GM19238 (cell line): ENCODE measurements around the gene PRKCB.
A peak's percentile ranks its signal among the peaks of the same experiment; 100 is the strongest.
"Not testable (repeated sequence)": the region's sequence is repeated elsewhere in the genome, so short reads cannot be mapped to it uniquely, and the experiment has no call there.

Experiments used
- DNase-seq: peaks from one replicate; pipeline ENCODE4 v3.0.0; 2011; ENCODE audit warnings: low spot score; ENCODE audit not compliant: insufficient read length

PRKCB gene

DNA sequence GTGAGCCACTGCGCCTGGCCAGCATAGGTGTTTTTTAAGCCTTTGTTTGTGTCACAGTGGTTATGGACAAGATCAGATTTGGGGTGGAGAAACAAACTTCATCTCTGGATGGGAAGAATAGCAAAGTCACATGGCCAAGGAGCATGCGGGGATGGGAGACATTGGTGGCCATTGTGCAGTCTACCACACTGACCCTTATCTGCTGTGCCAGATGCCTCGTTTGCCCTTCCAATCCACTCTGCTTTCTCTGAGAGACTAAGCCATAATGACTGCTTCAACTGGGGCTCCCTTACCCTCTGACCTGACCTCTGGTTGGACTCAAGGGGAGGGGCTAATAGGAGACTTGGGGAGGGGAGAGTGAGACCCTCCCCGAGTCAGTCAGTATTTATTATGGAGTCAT is 166.8 kb downstream of the PRKCB start:
- no peak for DNase-seq

DNA sequence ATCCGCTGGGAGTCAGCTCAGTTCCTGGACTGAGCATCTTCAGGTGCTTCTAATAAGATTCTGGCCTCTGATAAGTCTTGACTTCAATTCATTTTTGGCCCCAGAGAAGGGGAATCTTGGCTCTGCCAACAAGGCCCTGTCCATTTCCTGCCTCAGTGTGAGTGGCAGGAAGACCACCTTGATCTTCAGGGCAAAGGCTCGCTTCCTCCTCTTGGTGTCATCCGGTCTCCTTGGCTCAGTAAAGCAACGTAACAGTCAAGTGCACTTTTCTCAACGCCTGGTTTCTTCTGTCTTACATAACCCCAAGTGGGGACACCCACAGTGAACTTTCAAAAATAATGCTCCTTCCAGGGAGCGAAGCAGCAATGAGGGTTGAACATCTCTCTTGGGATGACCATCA is 169.8 kb downstream of the PRKCB start:
- no peak for DNase-seq

DNA sequence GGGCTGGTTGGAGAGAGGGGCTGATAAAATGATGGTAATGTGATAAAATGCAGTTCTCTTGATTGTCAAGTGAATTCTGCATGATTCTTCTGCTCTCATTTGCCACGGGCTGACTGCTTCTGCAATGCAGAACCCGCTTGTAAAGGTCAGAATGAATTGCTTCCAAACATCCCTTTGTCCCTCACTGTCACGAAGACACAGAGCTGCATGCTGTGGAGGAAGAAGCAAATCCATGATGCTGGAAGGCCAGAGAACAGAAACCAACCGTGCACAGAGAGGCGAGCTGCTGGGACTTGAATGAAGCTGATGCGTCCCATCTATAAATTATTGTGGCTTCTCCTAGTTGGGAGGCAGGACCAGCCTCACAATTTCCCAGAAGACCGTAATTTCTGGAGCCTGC is 171.6 kb downstream of the PRKCB start:
- DNase-seq, result no peak

DNA sequence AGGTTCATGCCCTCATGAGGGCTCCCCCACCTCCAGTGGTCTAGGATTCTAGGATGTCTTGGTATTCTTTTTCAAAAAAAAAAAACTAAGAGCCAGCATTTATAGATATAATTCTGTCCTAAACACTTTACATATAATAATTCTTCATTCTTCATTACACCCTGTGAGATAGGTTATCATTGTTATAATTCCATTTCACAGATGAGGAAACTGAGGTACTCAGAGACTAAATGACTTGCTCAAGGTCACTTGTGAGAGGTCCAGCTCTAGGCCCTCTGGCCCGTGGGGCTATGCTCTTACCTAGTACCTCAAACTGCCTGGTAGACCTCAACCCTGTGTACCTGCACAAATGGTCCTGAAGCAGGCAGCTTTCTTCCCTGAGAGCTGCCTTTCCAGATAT is 172.2 kb downstream of the PRKCB start:
- DNase-seq, result no peak

DNA sequence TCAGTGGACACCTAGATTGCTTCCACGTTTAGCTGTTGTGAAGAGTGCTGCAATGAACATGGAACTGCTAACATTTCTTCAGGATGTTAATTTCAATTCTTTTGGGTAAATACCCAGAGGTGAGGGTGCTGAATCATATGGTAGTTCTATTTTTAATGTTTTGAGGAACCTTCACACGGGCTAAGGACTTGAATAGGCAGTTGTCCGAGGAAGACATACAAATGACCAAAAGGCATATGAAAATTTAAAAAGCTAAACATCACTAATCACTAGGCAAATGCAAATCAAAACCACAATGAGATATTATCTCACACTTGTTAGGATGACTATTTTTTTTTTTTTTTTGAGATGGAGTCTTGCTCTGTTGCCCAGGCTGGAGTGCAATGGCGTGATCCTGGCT is 173.3 kb downstream of the PRKCB start:
- no peak for DNase-seq

DNA sequence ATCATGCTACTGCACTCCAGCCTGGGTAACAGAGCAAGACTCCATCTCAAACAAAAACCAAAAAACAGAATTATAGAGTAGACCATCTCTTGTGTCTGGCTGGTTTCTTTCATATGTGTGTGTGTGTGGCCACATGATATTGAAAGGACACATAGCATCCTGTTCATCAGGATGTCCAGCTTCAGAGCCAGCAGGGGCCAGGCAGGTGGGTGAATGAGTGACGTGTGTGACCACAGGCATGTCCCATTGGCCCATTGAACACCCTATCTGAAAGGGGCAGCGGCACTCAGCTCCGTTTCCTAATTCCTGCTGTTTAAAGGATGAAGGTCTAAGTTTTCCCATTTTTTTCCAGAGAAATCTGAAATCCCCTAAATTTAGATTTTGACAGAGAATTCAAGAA is 174.2 kb downstream of the PRKCB start:
- no peak for DNase-seq

DNA sequence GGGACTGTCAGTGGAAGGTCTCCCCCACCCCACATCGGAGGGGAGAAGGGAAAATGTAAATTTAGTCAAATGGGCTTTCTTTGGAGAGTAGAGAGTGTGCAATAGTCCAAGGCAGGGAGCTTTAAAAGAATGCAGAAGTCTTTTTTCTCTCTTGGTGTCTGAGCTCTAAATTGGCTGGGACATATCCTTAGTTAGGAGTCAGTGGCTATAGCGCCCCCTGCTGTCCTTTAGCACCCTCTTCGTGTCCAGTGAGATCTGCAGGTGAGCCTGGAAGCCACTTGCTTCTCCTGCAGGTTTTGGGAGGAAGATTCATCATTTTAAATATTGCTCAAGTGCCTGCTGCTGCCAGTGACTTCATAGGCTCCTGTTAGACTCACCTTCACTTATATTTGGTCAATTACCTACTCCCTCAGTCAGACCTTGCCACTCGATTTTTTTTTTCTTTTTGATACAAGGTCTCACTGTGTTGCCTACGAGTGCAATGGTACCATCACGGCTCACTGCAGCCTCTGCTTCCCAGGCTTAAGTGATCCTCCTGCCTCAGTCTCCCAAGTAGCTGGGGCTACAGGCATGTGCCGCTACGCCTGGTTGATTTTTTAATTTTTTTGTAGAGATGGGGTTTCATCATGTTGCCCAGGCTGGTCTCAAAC is 174.8 kb downstream of the PRKCB start:
- DNase-seq, result no peak

DNA sequence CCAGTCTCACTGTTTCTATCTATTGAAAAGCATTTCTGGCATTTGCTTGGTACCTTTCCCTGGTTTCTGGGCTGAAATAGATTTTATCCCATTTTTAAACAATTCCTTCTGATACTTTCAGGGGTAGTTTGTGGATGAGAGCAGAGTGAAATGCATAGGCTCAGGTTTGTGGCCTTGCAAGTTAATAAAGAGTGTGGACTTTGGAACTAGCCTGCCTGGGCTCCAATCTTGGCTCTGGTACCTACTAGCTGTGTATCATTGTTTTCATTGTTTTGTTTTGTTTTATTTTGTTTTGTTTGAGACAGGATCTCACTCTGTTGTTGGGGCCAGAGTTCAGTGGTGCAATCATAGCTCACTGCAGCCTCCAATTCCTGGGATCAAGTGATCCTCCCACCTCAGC is 175.5 kb downstream of the PRKCB start:
- no peak for DNase-seq

DNA sequence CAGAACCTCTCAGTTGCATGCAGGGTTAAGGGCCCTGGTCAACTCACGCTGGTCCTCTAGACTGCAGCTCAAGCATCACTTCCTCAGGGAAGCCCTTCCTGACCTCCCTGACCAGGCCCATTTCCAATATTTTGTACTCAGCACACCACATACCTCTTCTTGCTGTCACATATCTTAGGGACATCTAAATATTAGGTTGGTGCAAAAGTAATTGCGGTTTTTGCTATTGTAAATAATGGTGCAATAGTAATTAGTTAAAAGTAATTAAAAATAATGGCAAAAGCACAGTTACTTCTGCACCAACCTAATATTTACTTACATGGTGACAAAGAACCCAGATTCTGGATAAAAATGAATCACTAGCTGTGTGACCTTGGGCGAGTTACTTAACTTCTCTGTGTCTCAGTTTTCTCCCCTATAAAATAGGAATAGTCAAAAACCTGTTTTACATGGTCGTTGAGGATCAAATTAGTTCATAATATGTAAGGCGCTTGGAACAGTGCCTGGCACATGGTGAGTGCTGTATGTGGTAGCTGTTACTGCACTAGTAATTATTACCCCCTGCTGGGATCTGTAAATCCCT is 177.4 kb downstream of the PRKCB start:
- no peak for DNase-seq

DNA sequence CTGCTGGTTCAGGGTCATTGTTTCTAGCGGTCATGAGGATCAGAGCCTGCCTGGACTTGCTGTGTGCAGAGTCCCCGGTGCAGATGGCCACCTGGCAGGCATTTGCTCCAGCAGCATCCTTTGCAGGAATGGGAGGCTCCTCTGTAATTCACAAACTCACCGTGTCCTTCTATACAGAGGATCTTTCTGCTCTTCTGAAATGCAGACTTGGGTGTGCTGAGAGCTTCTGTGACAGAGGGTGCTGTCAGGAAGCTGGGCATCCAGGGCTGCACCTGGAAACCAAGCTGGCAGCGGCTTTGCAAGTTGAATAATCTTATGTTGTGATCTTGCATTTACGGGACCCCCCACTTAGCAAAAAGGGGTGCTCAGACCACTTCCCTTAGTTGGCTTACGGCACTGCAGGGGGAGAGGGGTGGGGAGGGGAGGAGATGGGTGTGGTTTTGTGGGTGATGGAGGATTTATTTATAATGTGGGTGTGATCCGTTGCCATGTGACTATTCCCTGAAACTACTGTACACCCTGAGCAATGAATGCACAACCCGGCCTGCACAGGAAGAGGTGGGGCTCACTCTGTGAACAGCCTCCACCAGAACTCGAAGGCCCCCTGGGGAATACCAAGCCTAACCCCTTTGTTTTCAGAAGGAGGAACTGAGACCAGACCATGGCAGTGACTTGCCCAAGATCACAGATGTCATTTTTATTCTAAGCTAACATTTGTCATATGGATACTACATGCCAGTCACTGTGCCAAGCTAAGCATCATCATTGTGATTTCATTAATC is 178.3 kb downstream of the PRKCB start:
- peak; percentile 81 for DNase-seq

DNA sequence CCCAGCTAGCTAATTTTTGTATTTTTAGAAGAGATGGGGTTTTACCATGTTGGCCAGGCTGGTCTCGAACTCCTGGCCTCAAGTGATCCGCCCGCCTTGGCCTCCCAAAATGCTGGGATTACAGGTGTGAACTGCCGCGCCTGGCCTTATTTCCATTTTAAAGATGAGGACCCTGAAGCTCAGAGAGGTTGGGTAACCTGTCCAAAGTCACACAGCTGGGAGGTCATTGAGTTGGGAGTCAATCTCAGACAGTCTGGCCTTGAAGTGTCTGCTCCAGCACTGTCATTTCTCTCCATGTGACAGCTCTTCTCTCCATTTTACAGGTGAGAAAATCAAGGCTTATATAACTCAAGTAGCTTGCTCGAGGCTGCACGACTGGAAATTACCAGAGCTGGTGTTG is 179.2 kb downstream of the PRKCB start:
- DNase-seq, result not testable (repeated sequence)

DNA sequence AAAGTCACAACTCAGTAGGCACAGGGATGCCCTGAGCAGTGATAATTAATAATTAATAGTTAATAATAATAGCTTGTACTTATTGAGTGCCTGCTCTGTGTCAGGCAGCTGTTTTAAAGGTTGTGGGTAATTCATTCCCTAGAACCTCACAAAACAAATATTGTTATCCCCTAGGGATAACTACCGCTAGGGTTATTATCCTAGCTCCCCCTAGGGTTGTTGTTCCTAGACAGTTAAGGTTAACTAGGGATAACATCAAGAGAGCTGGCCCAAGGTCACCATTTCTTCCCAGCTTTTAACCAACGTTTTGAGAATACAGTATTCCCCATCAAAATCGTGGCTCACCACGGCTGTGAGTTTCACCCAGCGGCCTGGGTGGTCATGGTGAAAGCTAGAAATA is 180.1 kb downstream of the PRKCB start:
- no peak for DNase-seq

DNA sequence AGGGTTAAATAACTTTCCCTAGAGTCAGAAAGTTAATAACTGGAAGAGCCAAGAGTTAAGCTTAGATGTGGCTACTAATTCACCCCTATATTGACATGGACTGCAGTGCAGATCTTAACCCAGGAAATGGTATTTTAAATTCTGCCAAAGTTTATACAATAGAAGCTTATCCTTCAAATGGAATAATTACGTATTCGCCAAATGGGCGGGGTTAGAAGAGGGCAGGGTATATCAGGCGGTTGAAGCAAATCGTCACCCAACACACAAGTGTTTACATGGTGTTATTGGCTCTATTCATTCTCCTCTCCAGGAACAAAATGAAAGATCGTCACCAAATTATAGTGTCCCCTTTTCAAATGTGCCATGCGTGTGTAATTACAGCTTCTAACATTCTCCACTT is 182.7 kb downstream of the PRKCB start:
- no peak for DNase-seq

DNA sequence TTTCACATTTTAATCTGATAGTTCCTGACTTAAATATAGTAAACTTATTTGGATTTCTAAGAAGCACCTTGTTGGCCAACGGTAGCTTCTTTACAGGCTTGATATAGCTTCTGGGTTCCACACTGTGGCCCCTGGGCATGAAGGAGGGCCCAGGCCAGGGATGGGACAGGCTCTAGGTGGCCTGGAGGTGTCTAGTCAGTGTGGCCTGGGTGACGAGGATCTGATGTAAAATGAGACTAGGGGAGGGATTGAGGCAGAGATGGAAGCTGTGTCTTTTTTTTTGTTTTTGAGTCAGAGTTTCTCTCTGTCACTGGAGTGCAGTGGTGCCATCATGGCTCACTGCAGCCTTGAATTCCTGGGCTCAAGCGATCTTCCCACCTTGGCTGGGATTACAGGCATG is 187.0 kb downstream of the PRKCB start:
- DNase-seq, result no peak

DNA sequence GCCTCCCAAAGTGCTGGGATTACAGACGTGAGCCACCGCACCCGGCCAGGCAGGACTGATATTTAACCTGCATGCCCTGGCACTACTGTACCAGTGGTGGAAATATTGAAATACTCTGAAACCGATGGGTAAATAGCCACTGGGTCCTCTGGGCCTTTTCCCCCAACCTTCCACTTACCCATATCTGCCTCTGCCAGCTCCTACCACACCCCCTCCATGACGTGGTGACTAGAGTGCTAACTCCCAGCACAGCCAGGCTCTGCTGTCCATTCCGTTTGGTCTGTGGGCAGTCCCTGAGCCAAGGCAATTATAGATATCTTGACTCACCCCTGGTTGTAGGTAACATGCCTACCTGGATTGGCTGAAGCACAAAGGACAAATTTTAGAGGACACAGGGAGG is 187.8 kb downstream of the PRKCB start:
- no peak for DNase-seq

DNA sequence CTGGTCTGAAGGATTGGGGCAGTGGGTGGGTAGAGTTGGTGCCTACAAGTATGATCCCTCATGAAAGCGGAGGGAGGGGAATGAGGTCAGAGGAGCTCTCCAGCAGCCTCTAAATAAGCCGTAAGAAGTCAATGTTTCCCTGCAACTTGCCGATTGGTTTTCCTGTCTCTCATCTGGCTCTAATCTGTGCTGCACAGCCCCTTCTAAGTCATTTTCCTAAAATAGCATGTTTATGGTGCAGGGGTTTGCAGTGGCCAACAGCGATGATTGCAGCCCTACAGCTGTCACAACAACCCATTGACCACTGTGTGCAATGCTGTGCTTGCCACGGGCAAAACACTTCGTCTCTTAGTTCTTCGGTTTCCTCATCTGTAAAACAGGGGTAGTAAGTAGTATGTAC is 189.2 kb downstream of the PRKCB start:
- no peak for DNase-seq

DNA sequence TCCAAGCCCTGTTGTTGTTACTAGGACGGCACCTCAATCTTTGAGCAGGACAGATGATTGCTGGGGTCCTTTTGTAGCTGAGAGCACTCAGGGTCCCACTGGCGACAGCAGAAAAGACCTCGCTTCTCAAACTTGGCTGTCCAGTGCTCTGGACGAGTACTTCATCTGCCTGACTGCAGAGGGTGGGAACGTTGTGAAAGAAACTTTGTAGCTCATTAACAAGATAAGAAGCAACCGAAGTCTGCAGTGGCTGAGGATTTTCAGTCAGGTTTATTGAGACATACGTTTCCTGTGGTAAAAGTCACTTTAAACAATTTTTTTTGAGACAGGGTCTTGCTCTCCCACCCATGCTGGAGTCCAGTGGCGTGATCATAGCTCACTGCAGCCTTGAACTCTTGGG is 191.7 kb downstream of the PRKCB start:
- DNase-seq, result no peak

DNA sequence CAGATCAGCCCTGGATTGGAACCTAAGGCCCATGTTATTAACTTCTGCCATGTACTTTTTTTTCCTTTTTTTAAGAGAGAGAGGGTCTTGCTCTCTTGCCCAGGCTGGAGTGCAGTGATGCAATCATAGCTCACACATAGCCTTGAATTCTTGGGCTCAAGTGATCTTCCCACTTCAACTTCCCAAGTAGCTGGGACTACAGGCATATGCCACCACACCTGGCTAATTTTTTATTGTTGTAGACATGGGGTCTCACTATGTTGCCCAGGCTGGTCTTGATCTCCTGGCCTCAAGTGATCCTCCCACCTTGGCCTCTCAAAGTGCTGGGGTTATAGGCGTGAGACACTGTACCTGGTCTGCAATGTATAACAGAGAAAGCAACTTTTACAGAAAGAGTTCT is 194.1 kb downstream of the PRKCB start:
- not testable (repeated sequence) for DNase-seq

DNA sequence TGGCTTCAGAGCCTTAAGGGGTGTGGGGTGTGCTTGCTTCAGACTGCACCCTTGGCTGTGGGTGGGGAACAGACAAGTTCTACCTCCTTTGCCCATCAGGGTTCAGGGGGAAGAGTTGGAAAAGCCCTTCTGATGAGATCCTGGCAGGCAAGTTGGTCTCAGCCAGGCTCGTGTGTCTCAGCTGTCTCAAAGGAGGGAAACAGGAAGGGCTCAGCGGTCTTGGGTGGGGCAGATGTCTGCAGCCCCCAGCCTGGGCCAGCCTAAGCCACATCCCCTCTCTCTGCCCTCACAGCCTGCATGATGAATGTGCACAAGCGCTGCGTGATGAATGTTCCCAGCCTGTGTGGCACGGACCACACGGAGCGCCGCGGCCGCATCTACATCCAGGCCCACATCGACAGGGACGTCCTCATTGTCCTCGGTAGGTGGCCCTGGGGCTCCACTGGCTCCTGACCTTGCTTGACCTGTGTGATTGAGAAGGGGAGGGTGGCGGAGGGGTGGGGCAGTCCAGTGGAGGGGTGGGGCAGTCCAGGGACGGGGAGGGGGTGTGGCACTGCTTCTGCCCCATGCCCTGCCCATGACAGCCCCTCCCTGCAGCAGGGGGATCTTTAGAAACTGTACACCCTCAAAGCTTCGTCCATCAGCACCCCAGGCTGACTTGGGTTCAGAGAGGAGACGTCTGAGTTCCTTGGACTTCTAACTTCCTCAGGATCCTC is 199.5 kb downstream of the PRKCB start:
- no peak for DNase-seq

DNA sequence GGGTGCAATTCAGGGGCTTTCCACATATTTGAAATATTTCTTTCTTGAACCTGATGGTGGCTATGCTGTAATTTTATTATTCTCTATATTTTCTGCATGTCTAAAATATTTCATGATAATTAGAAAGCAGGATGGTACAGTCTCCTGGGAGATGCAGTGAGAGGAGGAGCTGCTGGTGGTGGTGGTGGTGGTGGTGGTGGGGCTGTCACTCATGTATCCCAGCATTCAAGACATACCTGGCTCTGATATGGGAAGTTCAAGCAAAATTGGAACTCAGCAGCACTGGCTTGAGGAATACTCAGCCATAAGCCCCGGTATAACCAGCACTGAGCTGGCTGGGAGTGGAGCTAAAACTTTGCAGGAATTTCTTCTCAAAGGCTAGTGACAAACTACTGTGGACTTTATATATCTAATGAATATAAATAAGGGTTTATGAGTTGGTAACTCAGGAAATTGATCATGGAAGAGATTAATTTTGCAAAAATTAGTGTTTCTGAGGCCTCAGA is 200.3 kb downstream of the PRKCB start:
- DNase-seq, result no peak

DNA sequence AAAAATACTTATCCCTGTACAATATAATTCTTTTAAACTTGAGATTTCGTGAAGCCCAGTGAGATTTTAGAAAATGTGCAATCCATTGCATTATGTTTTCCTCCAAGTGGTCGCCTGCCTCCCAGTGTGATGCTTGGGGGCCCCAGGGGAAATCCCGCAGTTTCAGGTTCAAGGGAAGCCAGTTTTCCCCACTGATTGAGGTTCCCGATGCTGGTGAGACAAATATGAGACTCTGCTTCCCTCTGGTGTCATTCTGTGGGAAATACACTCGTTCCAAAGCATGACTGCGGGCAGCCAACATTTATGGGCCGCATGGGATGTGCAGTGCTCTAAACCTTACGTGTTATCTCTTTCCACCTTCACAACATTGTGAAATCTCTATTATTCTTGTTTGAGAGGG is 200.8 kb downstream of the PRKCB start:
- peak; percentile 32 for DNase-seq

DNA sequence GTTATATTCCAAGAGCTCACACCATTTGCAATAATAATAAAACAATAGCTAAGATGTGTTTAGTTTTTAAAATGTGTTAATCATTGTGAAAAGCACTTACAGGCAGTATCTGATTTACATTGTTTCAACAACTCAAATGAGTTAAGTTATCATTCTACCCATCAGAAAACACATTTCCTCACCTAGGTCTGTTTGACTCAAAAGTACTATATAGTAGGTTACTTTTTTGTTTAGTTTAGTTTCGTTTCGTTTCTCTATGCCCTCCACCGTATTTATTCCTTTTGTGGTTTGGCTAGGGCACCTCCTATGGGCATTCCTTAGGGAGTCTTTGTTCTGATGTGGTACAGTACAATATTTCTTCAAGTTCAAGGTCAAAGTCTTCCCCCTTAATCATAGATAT is 201.6 kb downstream of the PRKCB start:
- no peak for DNase-seq
